Chondrocyte (in vitro differentiated cells): ENCODE data around the gene THSD4. TPM values are rescaled to one million over a fixed set of nuclear protein-coding genes. Genes with fewer than 3 reads are reported as not detected.

Source experiments
- DNase-seq: peaks from one replicate; pipeline ENCODE4 v3.0.0; 2021; ENCODE audit warnings: mixed read lengths, low spot score
- H3K27ac Mint-ChIP-seq: one replicate; pipeline ENCODE4 v1.8.0; 2021; ENCODE audit warnings: mild to moderate bottlenecking, moderate library complexity, mixed read lengths; ENCODE audit not compliant: unreplicated experiment
- H3K27me3 Mint-ChIP-seq: 2 replicates; pipeline ENCODE4 v1.8.0; 2021; ENCODE audit warnings: low read depth, mixed read lengths
- H3K36me3 Mint-ChIP-seq: 2 replicates; pipeline ENCODE4 v1.8.0; 2021; ENCODE audit warnings: low read depth, mixed read lengths
- H3K4me1 Mint-ChIP-seq: 2 replicates; pipeline ENCODE4 v1.8.0; 2021; ENCODE audit warnings: low read depth, mild to moderate bottlenecking, mixed read lengths
- H3K4me3 Mint-ChIP-seq: one replicate; pipeline ENCODE4 v1.8.0; 2021; ENCODE audit warnings: mild to moderate bottlenecking, moderate library complexity, mixed read lengths; ENCODE audit not compliant: unreplicated experiment
- H3K9me3 Mint-ChIP-seq: 2 replicates; pipeline ENCODE4 v1.8.0; 2021; ENCODE audit warnings: low read depth, mixed read lengths
- total RNA-seq: library from RNA; stranded (reverse); gene quantifications from 3 replicates; pipeline ENCODE4 v1.2.1, GENCODE V29; 2021
- TF ChIP-seq, protein P1 (sequence below): fragments of 200-600 bp; sonication (generic); IDR thresholded peaks from 2 replicates; pipeline ENCODE4 v1.5.0; 2021; ENCODE audit warnings: antibody characterized with exemption, mild to moderate bottlenecking, moderate library complexity

The THSD4 gene
- total RNA-seq, 1 donor from 2014 or later: 3.4 TPM

DNA sequence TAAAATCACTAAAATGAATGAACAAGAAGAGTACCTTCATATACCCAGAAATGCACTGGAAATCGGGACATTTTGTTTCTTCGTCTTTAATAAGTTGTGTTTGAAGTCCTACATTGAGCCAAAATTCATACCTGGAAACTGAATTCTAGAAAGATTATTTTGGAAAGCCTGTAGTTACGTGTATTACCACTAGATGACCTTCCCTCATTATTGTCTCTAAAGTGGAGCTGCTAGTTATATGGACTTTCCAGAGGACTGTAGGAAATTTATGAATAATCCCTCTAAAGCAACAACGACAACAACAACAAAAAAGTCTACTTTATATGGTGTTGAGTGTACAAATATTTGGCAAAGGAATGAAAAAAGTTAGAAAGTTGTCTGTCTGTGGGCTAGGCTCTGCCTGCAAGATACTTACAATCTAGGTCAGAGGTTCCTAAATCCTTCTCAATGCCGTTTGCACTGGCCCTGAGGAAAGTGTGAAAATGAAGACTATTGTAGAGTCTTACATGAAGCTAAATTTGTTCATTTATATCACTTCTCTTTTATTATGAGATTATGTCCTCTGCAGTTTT is 460.3 kb downstream of the THSD4 start:
- Mint-ChIP-seq H3K27ac (no peak overlapping the region), H3K9me3 (peaks cover 2% of the 10 kb centered on the region), H3K36me3 (no peaks in the 10 kb centered on the region), H3K4me3 (no peak overlapping the region), H3K4me1 (peaks cover 6% of the 10 kb centered on the region), H3K27me3 (peaks cover 3% of the 10 kb centered on the region)
- no peak for DNase-seq
- TF ChIP-seq, protein P1, sequence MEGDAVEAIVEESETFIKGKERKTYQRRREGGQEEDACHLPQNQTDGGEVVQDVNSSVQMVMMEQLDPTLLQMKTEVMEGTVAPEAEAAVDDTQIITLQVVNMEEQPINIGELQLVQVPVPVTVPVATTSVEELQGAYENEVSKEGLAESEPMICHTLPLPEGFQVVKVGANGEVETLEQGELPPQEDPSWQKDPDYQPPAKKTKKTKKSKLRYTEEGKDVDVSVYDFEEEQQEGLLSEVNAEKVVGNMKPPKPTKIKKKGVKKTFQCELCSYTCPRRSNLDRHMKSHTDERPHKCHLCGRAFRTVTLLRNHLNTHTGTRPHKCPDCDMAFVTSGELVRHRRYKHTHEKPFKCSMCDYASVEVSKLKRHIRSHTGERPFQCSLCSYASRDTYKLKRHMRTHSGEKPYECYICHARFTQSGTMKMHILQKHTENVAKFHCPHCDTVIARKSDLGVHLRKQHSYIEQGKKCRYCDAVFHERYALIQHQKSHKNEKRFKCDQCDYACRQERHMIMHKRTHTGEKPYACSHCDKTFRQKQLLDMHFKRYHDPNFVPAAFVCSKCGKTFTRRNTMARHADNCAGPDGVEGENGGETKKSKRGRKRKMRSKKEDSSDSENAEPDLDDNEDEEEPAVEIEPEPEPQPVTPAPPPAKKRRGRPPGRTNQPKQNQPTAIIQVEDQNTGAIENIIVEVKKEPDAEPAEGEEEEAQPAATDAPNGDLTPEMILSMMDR: peak; percentile 82

DNA sequence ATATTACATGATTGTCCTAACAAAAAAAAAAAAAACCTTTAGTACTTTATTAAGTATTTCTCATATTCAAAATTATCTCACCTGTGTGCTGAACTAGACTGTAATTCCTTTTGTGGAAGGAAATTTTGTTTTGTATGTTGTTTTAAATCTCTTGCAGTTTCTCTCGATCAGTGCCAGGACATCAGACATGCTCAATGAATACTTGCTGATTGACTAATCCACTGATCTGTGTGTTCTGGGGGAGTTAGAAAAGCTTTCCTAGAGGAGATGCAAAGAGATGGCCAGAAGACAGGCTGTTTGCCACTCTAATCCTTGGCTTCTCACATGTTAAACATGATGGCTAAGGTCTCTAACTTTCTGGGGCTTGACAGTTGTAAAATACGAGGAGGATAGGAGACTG is 461.8 kb downstream of the THSD4 start:
- DNase-seq: no peak
- Mint-ChIP-seq H3K4me1 (peaks cover 6% of the 10 kb centered on the region), H3K4me3 (no peak overlapping the region), H3K27ac (no peak overlapping the region), H3K9me3 (peaks cover 3% of the 10 kb centered on the region), H3K36me3 (no peaks in the 10 kb centered on the region), H3K27me3 (peaks cover 2% of the 10 kb centered on the region)
- TF ChIP-seq, protein P1: no peak

DNA sequence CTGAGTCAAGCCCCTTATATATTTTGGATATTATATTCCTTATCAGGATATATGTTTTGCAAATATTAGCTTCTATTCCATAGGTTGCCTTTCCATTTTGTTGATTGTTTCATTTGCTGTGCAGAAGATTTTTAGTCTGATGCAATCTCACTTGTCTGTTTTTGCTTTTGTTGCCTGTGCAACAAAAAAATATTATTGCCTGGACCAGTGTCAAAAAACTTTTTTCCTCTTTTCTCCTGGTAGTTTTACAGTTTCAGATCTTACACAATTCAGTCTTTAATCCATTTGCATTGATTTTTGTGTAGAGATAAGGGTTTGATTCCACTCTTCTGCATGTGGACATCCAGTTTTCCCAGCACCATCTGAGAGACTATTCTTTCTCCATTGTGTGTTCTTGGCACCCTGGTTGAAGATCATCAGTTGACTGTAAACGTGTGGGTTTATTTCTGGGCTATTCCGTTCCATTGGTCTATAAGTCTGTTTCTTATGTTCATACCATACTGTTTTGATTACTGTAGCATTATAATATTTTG is 466.2 kb downstream of the THSD4 start:
- peaks cover 9% of the 10 kb centered on the region for H3K36me3 Mint-ChIP-seq
- no peak for DNase-seq
- H3K4me3 Mint-ChIP-seq: no peak overlapping the region
- no peak overlapping the region for H3K27ac Mint-ChIP-seq
- peaks cover 30% of the 10 kb centered on the region for H3K9me3 Mint-ChIP-seq
- no peaks in the 10 kb centered on the region for H3K4me1 Mint-ChIP-seq
- TF ChIP-seq, protein P1: no peak
- H3K27me3 Mint-ChIP-seq: peaks cover 5% of the 10 kb centered on the region

DNA sequence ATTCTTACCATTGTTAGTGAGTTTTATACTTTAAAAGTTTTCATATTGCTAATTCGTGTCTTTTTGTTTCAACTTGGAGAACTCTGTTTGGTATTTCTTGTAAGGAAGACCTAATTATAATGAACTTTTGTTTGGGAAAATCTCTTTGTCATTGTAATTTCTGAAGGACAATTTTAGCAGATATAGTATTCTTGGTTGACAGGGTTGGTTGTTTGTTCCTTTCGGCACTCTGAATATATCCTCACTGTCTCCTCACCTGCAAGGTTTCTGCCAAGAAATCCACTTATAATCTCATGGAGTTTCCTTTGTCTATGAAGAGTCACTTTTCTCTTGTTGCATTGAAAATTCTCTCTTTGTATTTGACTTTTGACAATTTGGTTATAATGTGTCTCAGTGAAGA is 469.9 kb downstream of the THSD4 start:
- no peak overlapping the region for H3K4me3 Mint-ChIP-seq
- peaks cover 9% of the 10 kb centered on the region for H3K36me3 Mint-ChIP-seq
- peaks cover 34% of the 10 kb centered on the region for H3K9me3 Mint-ChIP-seq
- peaks cover 12% of the 10 kb centered on the region for H3K4me1 Mint-ChIP-seq
- TF ChIP-seq, protein P1: no peak
- no peak for DNase-seq
- H3K27ac Mint-ChIP-seq: no peak overlapping the region
- peaks cover 5% of the 10 kb centered on the region for H3K27me3 Mint-ChIP-seq

DNA sequence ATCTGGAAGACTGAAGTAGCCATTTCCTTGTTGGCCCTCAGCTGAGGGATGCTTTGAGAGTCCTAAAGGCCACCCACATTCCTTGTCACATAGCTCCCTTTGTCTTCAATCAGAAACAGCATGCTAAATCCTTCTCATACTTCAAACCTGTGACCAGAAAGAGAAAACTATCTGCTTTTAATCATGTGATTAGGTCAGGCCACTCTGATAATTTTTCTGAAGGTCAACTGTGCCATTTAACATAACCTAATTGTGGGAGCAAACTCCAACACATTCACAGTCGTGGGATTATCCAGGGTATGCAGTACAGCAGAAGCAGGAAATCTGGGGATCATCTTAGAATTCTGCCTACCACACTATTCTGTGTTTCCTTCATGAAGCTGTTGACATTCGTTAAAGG is 471.2 kb downstream of the THSD4 start:
- Mint-ChIP-seq H3K4me1 (peaks cover 14% of the 10 kb centered on the region), H3K4me3 (no peak overlapping the region), H3K9me3 (peaks cover 31% of the 10 kb centered on the region), H3K27me3 (peaks cover 5% of the 10 kb centered on the region), H3K36me3 (peaks cover 9% of the 10 kb centered on the region), H3K27ac (no peak overlapping the region)
- no peak for DNase-seq
- TF ChIP-seq, protein P1: no peak
